ENCODE data around the gene TDRD10.

The TDRD10 gene

GRCh38 chr1:154502066-154502743 lies at the start of gene TDRD10, which contains the start of gene SHE:
Gene TDRD10 (plus strand): TSS chr1:154502219. CDS start chr1:154506904, 4,685 bp downstream.
Gene SHE (minus strand): TSS chr1:154502412. CDS start chr1:154502026, 386 bp downstream.
- Histone ChIP-seq H3K9me3 (ENCODE audit: insufficient read depth, low read length) (peaks cover 12% of the 10 kb centered on the region), H3K4me3 (ENCODE audit: insufficient read length, low read depth) (peak within 1 kb of the TSS; percentile 38), H3K36me3 (ENCODE audit: insufficient read depth, insufficient read length, low read length) (no peaks in the 10 kb centered on the region), H3K27me3 (ENCODE audit: insufficient read depth, insufficient read length) (peaks cover 55% of the 10 kb centered on the region), H3K9ac (ENCODE audit: insufficient read length, low read depth) (peak within 1 kb of the TSS; percentile 39), H3K4me1 (ENCODE audit: insufficient read depth, insufficient read length) (no peaks in the 10 kb centered on the region)
- TF ChIP-seq ZNF274 (IDR thresholded peaks at IDR 0.05; ENCODE audit: low read depth, low read length) (no peak), YY1 (IDR thresholded peaks at IDR 0.05; ENCODE audit: insufficient read depth, insufficient read length) (no peak), SUZ12 (IDR thresholded peaks at IDR 0.05; ENCODE audit: extremely low read depth, insufficient read depth, insufficient read length) (peak; percentile 43)
- no peak for DNase-seq (ENCODE audit: low read depth, low spot score)

- Histone ChIP-seq H3K36me3 (ENCODE audit: insufficient read depth, insufficient read length, low read length) (peaks cover 5% of the 10 kb centered on the region), H3K4me3 (ENCODE audit: insufficient read length, low read depth) (no peak overlapping the region), H3K27me3 (ENCODE audit: insufficient read depth, insufficient read length) (no peaks in the 10 kb centered on the region), H3K9me3 (ENCODE audit: insufficient read depth, low read length) (no peaks in the 10 kb centered on the region), H3K4me1 (ENCODE audit: insufficient read depth, insufficient read length) (peaks cover 6% of the 10 kb centered on the region), H3K9ac (ENCODE audit: insufficient read length, low read depth) (no peak overlapping the region)
- no peak for DNase-seq (ENCODE audit: low read depth, low spot score)
- TF ChIP-seq YY1 (IDR thresholded peaks at IDR 0.05; ENCODE audit: insufficient read depth, insufficient read length), result no peak
- TF ChIP-seq ZNF274 (IDR thresholded peaks at IDR 0.05; ENCODE audit: low read depth, low read length), result no peak
These were observed 48.9 kb upstream of the TDRD10 start for GRCh38 chr1:154453161-154453560.

GRCh38 chr1:154453574-154454352 lies 48.3 kb upstream of the TDRD10 start:
- H3K4me3 ChIP-seq (ENCODE audit: insufficient read length, low read depth), result no peak overlapping the region
- no peaks in the 10 kb centered on the region for H3K9me3 ChIP-seq (ENCODE audit: insufficient read depth, low read length)
- peaks cover 5% of the 10 kb centered on the region for H3K36me3 ChIP-seq (ENCODE audit: insufficient read depth, insufficient read length, low read length)
- no peaks in the 10 kb centered on the region for H3K27me3 ChIP-seq (ENCODE audit: insufficient read depth, insufficient read length)
- no peak for DNase-seq (ENCODE audit: low read depth, low spot score)
- TF ChIP-seq SUZ12 (IDR thresholded peaks at IDR 0.05; ENCODE audit: extremely low read depth, insufficient read depth, insufficient read length), result no peak
- TF ChIP-seq YY1 (IDR thresholded peaks at IDR 0.05; ENCODE audit: insufficient read depth, insufficient read length), result no peak
- no peak for TF ChIP-seq ZNF274 (IDR thresholded peaks at IDR 0.05; ENCODE audit: low read depth, low read length)
- peaks cover 6% of the 10 kb centered on the region for H3K4me1 ChIP-seq (ENCODE audit: insufficient read depth, insufficient read length)
- H3K9ac ChIP-seq (ENCODE audit: insufficient read length, low read depth), result no peak overlapping the region

- no peak overlapping the region for H3K4me3 ChIP-seq (ENCODE audit: insufficient read length, low read depth)
- no peak overlapping the region for H3K9ac ChIP-seq (ENCODE audit: insufficient read length, low read depth)
- no peaks in the 10 kb centered on the region for H3K27me3 ChIP-seq (ENCODE audit: insufficient read depth, insufficient read length)
- no peaks in the 10 kb centered on the region for H3K9me3 ChIP-seq (ENCODE audit: insufficient read depth, low read length)
- peaks cover 5% of the 10 kb centered on the region for H3K36me3 ChIP-seq (ENCODE audit: insufficient read depth, insufficient read length, low read length)
- DNase-seq (ENCODE audit: low read depth, low spot score), result no peak
- TF ChIP-seq YY1 (IDR thresholded peaks at IDR 0.05; ENCODE audit: insufficient read depth, insufficient read length), result no peak
- no peak for TF ChIP-seq SUZ12 (IDR thresholded peaks at IDR 0.05; ENCODE audit: extremely low read depth, insufficient read depth, insufficient read length)
- TF ChIP-seq ZNF274 (IDR thresholded peaks at IDR 0.05; ENCODE audit: low read depth, low read length), result no peak
- peaks cover 6% of the 10 kb centered on the region for H3K4me1 ChIP-seq (ENCODE audit: insufficient read depth, insufficient read length)
These were observed 47.5 kb upstream of the TDRD10 start for GRCh38 chr1:154454386-154455120.

- Histone ChIP-seq H3K4me3 (ENCODE audit: insufficient read length, low read depth) (no peak overlapping the region), H3K9me3 (ENCODE audit: insufficient read depth, low read length) (no peaks in the 10 kb centered on the region), H3K4me1 (ENCODE audit: insufficient read depth, insufficient read length) (peaks cover 6% of the 10 kb centered on the region), H3K9ac (ENCODE audit: insufficient read length, low read depth) (no peak overlapping the region), H3K27me3 (ENCODE audit: insufficient read depth, insufficient read length) (no peaks in the 10 kb centered on the region), H3K36me3 (ENCODE audit: insufficient read depth, insufficient read length, low read length) (peaks cover 5% of the 10 kb centered on the region)
- TF ChIP-seq YY1 (IDR thresholded peaks at IDR 0.05; ENCODE audit: insufficient read depth, insufficient read length) (no peak), SUZ12 (IDR thresholded peaks at IDR 0.05; ENCODE audit: extremely low read depth, insufficient read depth, insufficient read length) (no peak)
- DNase-seq (ENCODE audit: low read depth, low spot score), result no peak
These were observed 45.4 kb upstream of the TDRD10 start for GRCh38 chr1:154456631-154457030.

- H3K4me1 ChIP-seq (ENCODE audit: insufficient read depth, insufficient read length), result peaks cover 2% of the 10 kb centered on the region
- no peak overlapping the region for H3K4me3 ChIP-seq (ENCODE audit: insufficient read length, low read depth)
- TF ChIP-seq SUZ12 (IDR thresholded peaks at IDR 0.05; ENCODE audit: extremely low read depth, insufficient read depth, insufficient read length), result no peak
- TF ChIP-seq YY1 (IDR thresholded peaks at IDR 0.05; ENCODE audit: insufficient read depth, insufficient read length), result no peak
- no peak for TF ChIP-seq ZNF274 (IDR thresholded peaks at IDR 0.05; ENCODE audit: low read depth, low read length)
- no peak for DNase-seq (ENCODE audit: low read depth, low spot score)
- H3K27me3 ChIP-seq (ENCODE audit: insufficient read depth, insufficient read length), result no peaks in the 10 kb centered on the region
- H3K9me3 ChIP-seq (ENCODE audit: insufficient read depth, low read length), result no peaks in the 10 kb centered on the region
- no peaks in the 10 kb centered on the region for H3K36me3 ChIP-seq (ENCODE audit: insufficient read depth, insufficient read length, low read length)
- H3K9ac ChIP-seq (ENCODE audit: insufficient read length, low read depth), result no peak overlapping the region
These were observed 42.9 kb upstream of the TDRD10 start for GRCh38 chr1:154459080-154459479.
